Measurements from ENCODE around the gene TIMMDC1.

Gene TIMMDC1

DNA sequence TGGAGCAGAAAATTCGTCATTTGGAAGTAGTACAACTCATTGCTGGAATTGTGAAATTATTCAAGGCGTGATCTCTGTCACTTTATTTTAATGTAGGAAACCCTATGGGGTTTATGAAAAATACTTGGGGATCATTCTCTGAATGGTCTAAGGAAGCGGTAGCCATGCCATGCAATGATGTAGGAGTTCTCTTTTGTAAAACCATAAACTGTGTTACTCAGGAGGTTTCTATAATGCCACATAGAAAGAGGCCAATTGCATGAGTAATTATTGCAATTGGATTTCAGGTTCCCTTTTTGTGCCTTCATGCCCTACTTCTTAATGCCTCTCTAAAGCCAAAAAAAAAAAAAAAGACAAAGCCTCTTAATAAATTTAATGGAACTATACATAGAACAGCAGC, 5.5 kb upstream of the TIMMDC1 start:
- ATAC-seq (replicated peaks), result peak; percentile 31 to 56
- Mint-ChIP-seq H3K36me3 (peaks cover 23 to 52% of the 10 kb centered on the region in 2 donors), H3K4me3 (no peak overlapping the region), H3K27me3 (no peaks in the 10 kb centered on the region), H3K4me1 (peaks cover 13 to 30% of the 10 kb centered on the region in 2 donors), H3K27ac (no peak overlapping the region), H3K9me3 (no peaks in the 10 kb centered on the region)
- DNase-seq, result no peak

DNA sequence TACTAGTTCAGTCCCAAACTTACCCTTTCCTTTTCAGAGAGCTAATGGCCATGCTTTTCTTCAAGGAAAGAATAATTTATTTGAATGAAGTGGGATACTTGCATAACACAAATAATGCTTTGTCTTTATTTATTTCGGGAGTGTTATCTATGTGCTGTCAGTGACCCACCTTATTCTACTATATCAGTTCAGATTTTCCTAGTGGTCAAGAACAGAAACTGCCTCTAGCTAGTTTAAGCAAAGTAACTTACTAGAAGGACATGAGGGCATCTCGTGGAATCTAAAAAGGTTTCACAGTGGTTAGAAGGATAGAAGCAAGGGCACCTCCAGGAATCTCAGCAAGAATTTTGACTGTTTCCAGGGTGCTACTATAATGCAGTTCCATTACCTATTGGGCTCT, 3.8 kb upstream of the TIMMDC1 start:
- H3K9me3 Mint-ChIP-seq, result no peaks in the 10 kb centered on the region
- H3K36me3 Mint-ChIP-seq, result peaks cover 32 to 55% of the 10 kb centered on the region in 2 donors
- no peak overlapping the region for H3K4me3 Mint-ChIP-seq
- H3K27me3 Mint-ChIP-seq, result no peaks in the 10 kb centered on the region
- no peak overlapping the region for H3K27ac Mint-ChIP-seq
- peaks cover 13 to 34% of the 10 kb centered on the region in 2 donors for H3K4me1 Mint-ChIP-seq
- no peak for DNase-seq
- ATAC-seq (replicated peaks), result no peak

DNA sequence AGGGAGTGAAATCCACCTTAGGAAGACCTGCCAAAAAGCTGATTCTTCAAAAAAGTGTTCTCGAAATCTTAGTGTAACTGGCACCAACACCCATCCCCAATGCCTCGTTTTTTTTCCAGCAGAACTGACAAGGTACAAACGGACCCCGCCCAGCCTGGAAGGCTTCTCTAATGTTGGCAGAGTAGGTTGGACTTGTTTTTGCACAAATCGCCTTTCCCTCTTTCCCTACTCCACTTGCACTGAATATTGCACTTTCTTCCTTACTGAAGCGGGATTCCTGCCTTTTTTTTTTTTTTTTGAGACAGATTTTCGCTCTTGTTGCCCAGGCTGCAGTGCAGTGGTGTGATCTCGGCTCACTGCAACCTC, 544 bp upstream of the TIMMDC1 start:
- no peaks in the 10 kb centered on the region for H3K9me3 Mint-ChIP-seq
- H3K36me3 Mint-ChIP-seq, result peaks cover 22 to 41% of the 10 kb centered on the region in 2 donors
- peak overlapping the region; percentile 98 to 99 for H3K4me3 Mint-ChIP-seq
- peaks cover 21 to 40% of the 10 kb centered on the region in 2 donors for H3K4me1 Mint-ChIP-seq
- H3K27me3 Mint-ChIP-seq, result no peaks in the 10 kb centered on the region
- H3K27ac Mint-ChIP-seq, result peak overlapping the region; percentile 99
- ATAC-seq (replicated peaks) (peak; percentile 26 to 27), DNase-seq (no peak)

DNA sequence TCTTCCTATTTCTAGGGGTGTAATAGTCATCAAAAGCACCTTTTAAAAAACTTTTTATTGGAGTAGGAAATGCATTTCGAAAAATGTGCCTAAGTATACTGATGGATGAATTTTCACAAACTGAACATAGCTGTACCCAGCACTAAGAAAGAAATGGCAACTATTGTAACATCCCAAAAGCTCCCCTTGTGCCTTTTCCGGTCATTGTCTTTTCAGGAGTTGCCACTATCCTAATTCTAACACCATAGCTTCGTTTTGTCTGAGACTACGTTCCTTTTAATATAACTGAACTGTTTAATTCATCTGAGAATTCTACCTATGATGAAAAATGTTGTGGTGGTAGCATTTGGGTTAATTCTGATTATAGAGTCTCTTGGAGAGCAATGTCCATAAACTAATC, 1.9 kb downstream of the TIMMDC1 start:
- no peaks in the 10 kb centered on the region for H3K27me3 Mint-ChIP-seq
- ATAC-seq (replicated peaks) (no peak), DNase-seq (no peak)
- H3K36me3 Mint-ChIP-seq, result peaks cover 25 to 43% of the 10 kb centered on the region in 2 donors
- peak overlapping the region; percentile 23 to 73 for H3K4me3 Mint-ChIP-seq
- H3K4me1 Mint-ChIP-seq, result peaks cover 24 to 32% of the 10 kb centered on the region in 2 donors
- no peaks in the 10 kb centered on the region for H3K9me3 Mint-ChIP-seq
- H3K27ac Mint-ChIP-seq, result peak overlapping the region; percentile 65

DNA sequence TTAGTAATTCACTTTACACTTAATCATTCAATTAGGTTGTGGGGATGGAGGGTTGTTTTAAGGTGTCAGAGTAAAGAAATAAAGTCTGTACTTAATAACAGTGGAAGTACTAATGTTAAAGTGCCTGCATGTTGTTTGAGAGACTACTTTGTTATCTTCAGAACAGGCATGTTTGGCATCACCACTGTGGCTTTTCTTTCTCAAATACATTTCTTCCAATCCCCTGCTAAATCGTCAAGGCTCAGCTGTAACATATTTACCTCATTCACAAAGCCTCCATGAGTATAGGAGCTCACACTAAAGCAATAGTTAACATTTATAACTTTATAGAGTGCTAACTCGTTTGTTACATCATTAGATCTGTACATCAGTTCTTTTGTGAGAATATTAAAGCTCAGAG, 2.6 kb downstream of the TIMMDC1 start:
- H3K4me3 Mint-ChIP-seq, result peak overlapping the region; percentile 23 to 73
- no peak for DNase-seq
- peaks cover 23 to 40% of the 10 kb centered on the region in 2 donors for H3K36me3 Mint-ChIP-seq
- no peak overlapping the region for H3K27ac Mint-ChIP-seq
- H3K9me3 Mint-ChIP-seq, result no peaks in the 10 kb centered on the region
- peaks cover 24 to 32% of the 10 kb centered on the region in 2 donors for H3K4me1 Mint-ChIP-seq
- no peaks in the 10 kb centered on the region for H3K27me3 Mint-ChIP-seq
- no peak for ATAC-seq (replicated peaks)

DNA sequence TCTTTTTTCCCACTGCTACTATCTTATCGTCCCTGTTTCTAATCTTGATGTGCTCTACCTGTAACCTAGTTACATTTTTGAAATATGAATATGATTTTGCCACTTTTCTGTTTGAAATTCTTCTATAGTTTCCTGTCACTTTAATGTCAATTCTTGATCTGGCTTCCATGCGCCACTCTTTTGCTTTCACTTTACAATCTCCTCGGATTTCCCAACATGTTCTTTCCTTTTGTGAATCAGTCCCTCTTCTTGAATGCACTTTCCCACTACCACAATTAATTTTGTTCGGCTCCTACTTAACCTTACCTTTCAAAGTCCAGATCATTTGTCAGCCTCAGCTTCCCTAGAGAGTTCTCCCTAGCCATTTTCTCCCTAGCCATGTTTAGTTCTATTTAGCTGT, 8.3 kb downstream of the TIMMDC1 start:
- Mint-ChIP-seq H3K27me3 (no peaks in the 10 kb centered on the region), H3K36me3 (peaks cover 37 to 43% of the 10 kb centered on the region in 2 donors), H3K4me3 (peak overlapping the region; percentile 7 to 15), H3K4me1 (peaks cover 16 to 25% of the 10 kb centered on the region in 2 donors), H3K27ac (no peak overlapping the region), H3K9me3 (no peaks in the 10 kb centered on the region)
- DNase-seq (no peak), ATAC-seq (replicated peaks) (no peak)

DNA sequence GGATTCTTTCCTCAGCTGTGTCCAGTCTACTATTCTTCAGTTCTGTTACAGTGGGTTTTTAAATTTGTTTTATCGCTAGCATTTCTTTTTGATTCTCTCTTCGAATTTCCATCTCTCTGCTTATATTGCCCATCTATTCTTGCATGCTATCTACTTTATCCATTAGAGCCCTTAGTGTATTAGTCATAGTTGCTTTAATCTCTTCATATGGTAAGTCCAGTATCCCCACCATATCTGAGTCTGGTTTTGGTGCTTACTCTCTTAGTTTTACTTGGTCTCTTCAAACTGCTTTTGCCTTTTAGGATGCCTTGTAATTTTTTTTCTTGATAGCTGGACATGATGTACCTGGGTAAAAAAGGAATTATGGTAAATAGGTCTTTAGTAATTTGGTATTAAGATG, 9.1 kb downstream of the TIMMDC1 start:
- DNase-seq, result no peak
- Mint-ChIP-seq H3K4me1 (peaks cover 15 to 25% of the 10 kb centered on the region in 2 donors), H3K36me3 (peaks cover 35 to 43% of the 10 kb centered on the region in 2 donors), H3K4me3 (no peak overlapping the region), H3K27ac (no peak overlapping the region), H3K27me3 (no peaks in the 10 kb centered on the region), H3K9me3 (no peaks in the 10 kb centered on the region)
- no peak for ATAC-seq (replicated peaks)

DNA sequence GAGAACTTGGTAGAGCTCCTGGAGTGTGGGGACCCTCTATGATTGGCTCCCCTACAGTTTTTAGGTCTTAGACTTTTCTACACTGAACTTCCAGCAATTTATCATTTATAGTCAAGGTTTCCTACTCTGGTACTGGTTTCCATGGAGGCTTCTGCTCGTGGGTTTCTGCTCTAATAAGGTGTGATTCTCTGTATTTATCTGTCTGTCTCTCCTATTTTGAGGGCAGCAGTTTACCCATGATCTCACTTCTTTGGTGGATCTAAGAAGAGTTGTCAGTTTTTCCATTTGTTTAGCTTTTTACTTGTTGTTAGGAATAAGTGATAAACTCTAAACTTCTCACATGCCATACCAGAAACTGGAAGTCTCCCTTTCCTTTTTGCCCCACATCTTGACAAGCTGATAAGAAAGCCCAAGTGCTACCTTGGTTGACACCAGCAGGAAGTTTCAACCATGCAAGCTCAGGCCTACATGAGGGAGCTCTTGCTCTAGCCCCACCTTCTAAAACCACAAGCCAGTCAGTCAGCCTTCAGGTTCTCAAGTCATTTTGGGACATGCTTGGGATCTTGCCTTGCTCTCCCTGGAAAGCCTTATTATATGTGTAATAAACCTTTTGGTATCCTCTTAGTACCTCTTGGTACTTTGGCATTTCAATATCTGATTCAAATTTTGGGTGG, 10.0 kb downstream of the TIMMDC1 start:
- no peak for DNase-seq
- peaks cover 15 to 25% of the 10 kb centered on the region in 2 donors for H3K4me1 Mint-ChIP-seq
- H3K27ac Mint-ChIP-seq, result peak overlapping the region; percentile 20
- H3K27me3 Mint-ChIP-seq, result no peaks in the 10 kb centered on the region
- ATAC-seq (replicated peaks), result peak in 1 of 2 donors; percentile 34
- H3K4me3 Mint-ChIP-seq, result no peak overlapping the region
- no peaks in the 10 kb centered on the region for H3K9me3 Mint-ChIP-seq
- H3K36me3 Mint-ChIP-seq, result peaks cover 38 to 50% of the 10 kb centered on the region in 2 donors

DNA sequence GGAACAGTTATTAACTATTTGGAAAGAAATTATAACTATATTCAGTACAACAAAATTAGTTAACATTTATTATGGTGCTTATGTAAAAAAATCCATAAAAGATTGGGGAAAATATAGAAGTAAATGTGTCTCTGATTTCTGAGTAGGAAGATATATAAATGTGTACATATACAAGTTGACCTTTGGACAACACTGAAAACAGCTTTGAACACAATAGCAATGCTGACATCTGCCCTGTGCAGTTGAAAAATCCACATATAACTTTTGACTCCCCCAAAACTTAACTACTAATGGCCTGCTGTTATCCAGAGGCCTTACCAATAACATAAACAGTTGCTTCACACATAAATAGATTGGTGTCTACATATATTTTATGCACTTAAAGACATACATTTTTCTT, 12.3 kb downstream of the TIMMDC1 start:
- DNase-seq, result no peak
- H3K4me3 Mint-ChIP-seq, result no peak overlapping the region
- H3K4me1 Mint-ChIP-seq, result peaks cover 12 to 25% of the 10 kb centered on the region in 2 donors
- H3K27ac Mint-ChIP-seq, result no peak overlapping the region
- H3K27me3 Mint-ChIP-seq, result no peaks in the 10 kb centered on the region
- no peak for ATAC-seq (replicated peaks)
- H3K9me3 Mint-ChIP-seq, result no peaks in the 10 kb centered on the region
- H3K36me3 Mint-ChIP-seq, result peaks cover 42 to 50% of the 10 kb centered on the region in 2 donors

DNA sequence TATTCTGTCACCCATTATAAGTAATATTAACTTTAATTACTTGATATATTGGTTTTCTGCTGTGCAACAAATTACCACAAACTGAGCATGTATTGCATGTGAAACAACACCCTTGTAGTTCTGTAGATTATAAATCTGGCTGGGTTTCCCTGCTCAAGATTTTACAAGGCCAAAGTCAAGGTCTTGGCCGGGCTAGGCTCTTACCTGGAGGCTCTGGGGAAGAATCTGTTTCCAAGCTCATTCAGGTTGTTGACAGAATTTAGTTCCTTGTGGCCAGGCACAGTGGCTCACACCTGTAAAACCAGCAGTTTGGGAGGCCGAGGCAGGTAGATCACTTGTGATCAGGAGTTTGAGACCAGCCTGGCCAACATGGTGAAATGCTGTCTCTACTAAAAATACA, 16.3 kb downstream of the TIMMDC1 start:
- Mint-ChIP-seq H3K4me1 (peaks cover 2 to 6% of the 10 kb centered on the region in 2 donors), H3K9me3 (no peaks in the 10 kb centered on the region), H3K4me3 (no peak overlapping the region), H3K27ac (no peak overlapping the region), H3K36me3 (peaks cover 40 to 45% of the 10 kb centered on the region in 2 donors), H3K27me3 (no peaks in the 10 kb centered on the region)
- no peak for DNase-seq
- no peak for ATAC-seq (replicated peaks)

DNA sequence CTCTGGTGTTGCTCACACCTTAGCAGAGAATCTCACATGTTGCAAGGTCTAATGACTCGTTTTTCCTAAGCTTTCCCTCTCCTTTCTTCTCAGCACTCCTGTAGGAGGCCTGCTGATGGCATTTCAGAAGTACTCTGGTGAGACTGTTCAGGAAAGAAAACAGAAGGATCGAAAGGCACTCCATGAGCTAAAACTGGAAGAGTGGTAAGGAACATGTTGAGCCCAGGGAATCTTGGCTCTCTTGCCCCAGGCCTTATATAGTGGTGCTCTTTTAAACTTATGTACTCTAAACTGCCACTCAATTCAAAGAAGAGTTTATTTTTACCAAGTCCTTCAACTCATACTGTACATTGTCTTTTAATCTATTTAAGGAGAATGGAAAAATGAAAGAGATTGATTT, 18.8 kb downstream of the TIMMDC1 start:
- Mint-ChIP-seq H3K9me3 (no peaks in the 10 kb centered on the region), H3K4me1 (peaks cover 5 to 22% of the 10 kb centered on the region in 2 donors), H3K36me3 (peaks cover 61 to 70% of the 10 kb centered on the region in 2 donors), H3K4me3 (no peak overlapping the region), H3K27me3 (no peaks in the 10 kb centered on the region), H3K27ac (no peak overlapping the region)
- ATAC-seq (replicated peaks), result no peak
- DNase-seq, result no peak

DNA sequence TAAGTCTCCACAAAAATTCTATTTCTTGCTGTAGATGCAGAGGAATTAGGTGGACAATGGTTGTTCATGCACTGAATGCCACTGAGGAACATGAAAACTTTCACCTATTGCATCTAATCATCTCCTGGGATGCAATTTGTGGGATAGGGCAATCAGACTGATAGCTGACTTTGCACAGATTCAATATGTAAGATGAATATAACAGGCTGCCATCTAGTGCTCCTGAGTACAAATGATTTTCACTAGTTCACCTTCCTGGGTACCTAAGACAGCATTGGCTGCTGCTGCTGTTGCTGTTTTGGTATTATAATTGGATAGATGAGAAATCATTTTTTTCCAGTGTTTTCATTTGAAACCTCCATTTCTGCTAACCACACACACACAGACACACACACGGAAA, 19.7 kb downstream of the TIMMDC1 start:
- DNase-seq, result no peak
- H3K27ac Mint-ChIP-seq, result no peak overlapping the region
- no peak for ATAC-seq (replicated peaks)
- no peaks in the 10 kb centered on the region for H3K9me3 Mint-ChIP-seq
- H3K4me1 Mint-ChIP-seq, result peaks cover 7 to 25% of the 10 kb centered on the region in 2 donors
- no peaks in the 10 kb centered on the region for H3K27me3 Mint-ChIP-seq
- no peak overlapping the region for H3K4me3 Mint-ChIP-seq
- peaks cover 61 to 68% of the 10 kb centered on the region in 2 donors for H3K36me3 Mint-ChIP-seq

DNA sequence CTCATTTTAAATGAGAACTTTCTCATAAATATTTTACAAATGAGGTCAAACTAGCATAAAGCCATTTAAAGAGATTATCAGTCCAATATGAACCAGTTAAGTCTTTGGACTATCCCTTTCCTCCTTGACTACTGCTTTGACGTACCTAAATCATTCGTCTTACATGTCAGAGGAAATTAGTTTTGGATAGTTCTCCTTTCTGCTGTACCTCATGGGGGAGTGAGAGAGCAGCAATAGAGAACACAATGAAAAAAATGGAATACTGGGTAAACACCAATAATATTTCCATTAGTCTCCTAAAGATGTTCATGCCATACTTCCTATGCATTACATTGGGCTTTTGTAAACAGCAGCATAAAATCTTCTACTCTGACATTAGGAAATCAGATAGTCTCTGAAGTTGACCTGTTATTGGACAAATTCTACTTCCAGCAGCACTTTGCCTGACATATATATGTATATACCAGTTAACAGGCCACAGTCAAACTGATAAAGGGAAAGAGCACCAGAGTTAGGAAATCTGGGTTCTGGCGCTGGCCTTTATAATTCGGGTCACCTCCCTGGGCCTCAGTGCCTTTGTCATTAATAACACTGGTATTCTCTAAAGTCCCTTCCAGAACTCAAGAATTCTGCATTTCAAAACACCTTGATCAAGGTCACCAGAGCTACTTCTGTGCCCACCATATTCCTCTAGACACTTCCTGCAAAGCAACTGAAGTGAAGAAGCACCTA, 26.8 kb downstream of the TIMMDC1 start:
- no peaks in the 10 kb centered on the region for H3K9me3 Mint-ChIP-seq
- peaks cover 10 to 21% of the 10 kb centered on the region in 2 donors for H3K4me1 Mint-ChIP-seq
- H3K36me3 Mint-ChIP-seq, result peaks cover 58 to 78% of the 10 kb centered on the region in 2 donors
- DNase-seq (no peak), ATAC-seq (replicated peaks) (peak; percentile 36)
- no peak overlapping the region for H3K4me3 Mint-ChIP-seq
- H3K27me3 Mint-ChIP-seq, result no peaks in the 10 kb centered on the region
- H3K27ac Mint-ChIP-seq, result peak overlapping the region; percentile 37

DNA sequence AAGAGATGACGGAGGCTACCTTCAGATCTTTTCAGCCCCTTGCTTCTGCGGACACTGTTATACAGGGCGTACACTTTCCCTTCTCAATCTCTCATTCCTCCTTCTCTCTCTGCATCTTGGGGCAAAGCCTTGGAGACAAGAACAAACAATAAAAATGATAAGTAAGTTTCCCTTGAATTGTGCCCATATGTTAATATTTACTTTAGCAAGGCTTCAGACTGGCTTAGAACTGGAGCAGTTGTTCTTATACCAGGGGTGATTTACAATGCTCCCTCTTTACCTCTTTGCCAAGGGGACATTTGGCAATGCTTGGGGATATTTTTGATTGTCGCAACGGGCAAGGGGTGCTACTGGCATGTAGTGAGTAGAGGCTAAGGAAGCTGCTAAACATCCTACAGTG, 29.4 kb downstream of the TIMMDC1 start:
- H3K9me3 Mint-ChIP-seq, result no peaks in the 10 kb centered on the region
- no peak overlapping the region for H3K4me3 Mint-ChIP-seq
- DNase-seq, result no peak
- no peaks in the 10 kb centered on the region for H3K27me3 Mint-ChIP-seq
- H3K27ac Mint-ChIP-seq, result no peak overlapping the region
- H3K36me3 Mint-ChIP-seq, result peaks cover 55 to 75% of the 10 kb centered on the region in 2 donors
- H3K4me1 Mint-ChIP-seq, result peaks cover 9 to 11% of the 10 kb centered on the region in 2 donors
- ATAC-seq (replicated peaks), result no peak

DNA sequence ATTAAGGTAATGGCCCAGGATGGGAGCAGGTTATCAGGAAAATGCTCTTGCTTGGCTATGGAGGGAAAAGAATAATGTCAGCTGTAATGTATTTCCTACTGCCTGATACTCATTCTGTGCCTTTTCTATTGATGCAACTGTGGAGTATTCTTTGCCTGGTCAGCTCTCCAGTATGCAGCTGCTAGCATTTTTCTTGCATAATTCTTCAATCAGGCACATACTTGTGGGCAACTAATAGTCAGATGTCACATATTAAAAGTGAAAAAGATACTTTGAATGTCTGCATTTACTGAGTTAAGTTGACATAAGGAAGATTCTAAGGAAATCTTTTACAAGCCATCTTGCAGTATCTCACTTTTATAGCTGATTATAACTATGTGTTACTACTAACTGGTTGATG, 31.5 kb downstream of the TIMMDC1 start:
- no peak for ATAC-seq (replicated peaks)
- Mint-ChIP-seq H3K4me1 (peaks cover 9 to 11% of the 10 kb centered on the region in 2 donors), H3K36me3 (peaks cover 59 to 75% of the 10 kb centered on the region in 2 donors), H3K27me3 (no peaks in the 10 kb centered on the region), H3K9me3 (no peaks in the 10 kb centered on the region), H3K4me3 (no peak overlapping the region), H3K27ac (no peak overlapping the region)
- DNase-seq, result no peak
